ENCODE results near the gene DNAJC12. TPM values are rescaled to one million over a fixed set of nuclear protein-coding genes. Genes with fewer than 3 reads are reported as not detected.

The DNAJC12 gene
- total RNA-seq: 1 to 10 TPM; 2.7 to 6.5 (median 4.8) TPM
- 1 to 10 TPM; 1.5 to 5.1 TPM for polyA plus RNA-seq
- long read RNA-seq, donor 1, partial matches to known transcripts: 1 of 1 reads
- long read RNA-seq, donor 1, other reads (novel, unspliced or antisense): 0 of 1 reads
- long read RNA-seq, donor 2, transcript DNAJC12-201 (5 exons, 1,201 nt): major isoform, 5 of 5 reads
- long read RNA-seq, donor 2, partial matches to known transcripts: 0 of 5 reads
- long read RNA-seq, donor 2, other reads (novel, unspliced or antisense): 0 of 5 reads
- long read RNA-seq, donor 3, partial matches to known transcripts: 1 of 2 reads
- long read RNA-seq, donor 3, other reads (novel, unspliced or antisense): 0 of 2 reads

GRCh38 chr10:67837541-67838314, at the start of gene DNAJC12:
DNAJC12 (minus strand) TSS chr10:67838188; CDS start chr10:67838011, 177 bp downstream.
- Histone ChIP-seq H3K27ac (peak within 1 kb of the TSS in 4 of 12 donors; percentile 4 to 44 (median 17)), H3K27me3 (no peaks in the 10 kb centered on the region), H3K4me1 (peaks cover 0 to 7% (median 3%) of the 10 kb centered on the region in 12 donors), H3K4me3 (peak within 1 kb of the TSS in 10 of 12 donors; percentile 25 to 55 (median 48)), H3K36me3 (no peaks in the 10 kb centered on the region), H3K9me3 (peaks cover 0 to 14% (median 0%) of the 10 kb centered on the region in 12 donors)
- intact Hi-C loops (cut with DNase I): no loop called here
- ATAC-seq (peak; percentile 87 to 94 (median 92)), DNase-seq (no peak)
- TF ChIP-seq CTCF (IDR thresholded peaks at IDR 0.05) (no peak), POLR2A (IDR thresholded peaks at IDR 0.05) (no peak)
- 19 to 38% (median 24%) methylated on average over 5 of the region's 5 CpGs for whole genome bisulfite sequencing, 4 donors

- H3K27me3 ChIP-seq: no peaks in the 10 kb centered on the region
- H3K4me3 ChIP-seq: peak overlapping the region; percentile 58 to 98 (median 82)
- intact Hi-C loops (cut with DNase I): loop anchor here in 8 of 10 donors (1.0 to 10.0 kb wide), 6 partner anchors 34 to 450 kb away; partner anchors contain the start of genes HERC4 (in 6 of the 8), HNRNPH3 (in 4 of the 8) and PBLD (in 4 of the 8)
- ATAC-seq: peak; percentile 65 to 82 (median 78)
- no peaks in the 10 kb centered on the region for H3K9me3 ChIP-seq
- H3K4me1 ChIP-seq: peaks cover 0 to 30% (median 13%) of the 10 kb centered on the region in 12 donors
- DNase-seq: peak; percentile 84 to 92 (median 87)
- peak overlapping the region; percentile 84 to 98 (median 94) for H3K27ac ChIP-seq
- H3K36me3 ChIP-seq: peaks cover 0 to 37% (median 34%) of the 10 kb centered on the region in 9 donors
- TF ChIP-seq POLR2A (IDR thresholded peaks at IDR 0.05) (no peak), CTCF (IDR thresholded peaks at IDR 0.05) (peak in 2 of 12 donors; percentile 2 to 7)
- 0 to 2% (median 1%) methylated on average over 23 to 73 of the region's 73 CpGs for WGBS, 4 donors
Measured at GRCh38 chr10:67884842-67885670, 47.1 kb upstream of the DNAJC12 start.

GRCh38 chr10:67884313-67884841, 46.4 kb upstream of the DNAJC12 start, which contains the start of gene SIRT1:
SIRT1 (plus strand) TSS chr10:67884656; CDS start chr10:67884722, 66 bp downstream.
- DNase-seq (peak; percentile 97 to 99 (median 98)), ATAC-seq (peak; percentile 95 to 97 (median 96))
- peak within 1 kb of the TSS; percentile 58 to 98 (median 82) for H3K4me3 ChIP-seq
- no peaks in the 10 kb centered on the region for H3K27me3 ChIP-seq
- TF ChIP-seq POLR2A (IDR thresholded peaks at IDR 0.05) (peak; percentile 43 to 96), CTCF (IDR thresholded peaks at IDR 0.05) (peak in 3 of 12 donors; percentile 9 to 25 (median 10))
- peaks cover 0 to 30% (median 27%) of the 10 kb centered on the region in 9 donors for H3K36me3 ChIP-seq
- intact Hi-C loops (cut with DNase I): loop anchor here in 8 of 10 donors (1.0 to 10.0 kb wide), 6 partner anchors 34 to 450 kb away; partner anchors contain the start of genes HERC4 (in 6 of the 8), HNRNPH3 (in 4 of the 8) and PBLD (in 4 of the 8)
- peak within 1 kb of the TSS; percentile 84 to 98 (median 94) for H3K27ac ChIP-seq
- peaks cover 0 to 30% (median 13%) of the 10 kb centered on the region in 12 donors for H3K4me1 ChIP-seq
- 0 to 1% (median 1%) methylated on average over 30 to 62 of the region's 62 CpGs for WGBS, 4 donors
- no peaks in the 10 kb centered on the region for H3K9me3 ChIP-seq

All from heart left ventricle (tissue), 16 donors.